ENCODE data around the gene OPCML.

The OPCML gene

DNA sequence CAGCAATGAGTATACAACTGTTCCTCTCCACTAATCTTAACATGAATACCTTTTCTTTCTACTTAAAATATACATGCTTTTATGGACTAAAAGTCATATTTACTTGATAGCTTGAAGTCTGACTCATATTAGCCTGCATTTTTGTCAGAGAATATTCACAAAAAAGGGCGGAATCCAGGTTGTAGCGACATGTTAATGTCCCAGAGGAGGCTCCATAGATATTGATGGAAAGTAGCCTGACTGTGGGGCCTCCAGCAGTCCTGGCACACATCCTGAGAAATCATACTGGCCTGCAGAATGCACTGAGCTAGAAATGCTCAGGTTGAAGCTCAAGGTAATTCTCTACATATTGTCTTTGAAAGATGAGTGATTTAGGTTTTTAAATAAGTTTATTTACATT is 1110.7 kb downstream of the OPCML start:
- no peak overlapping the region for H3K4me2 ChIP-seq (ENCODE audit: low read depth, low read length, poor library complexity, severe bottlenecking)
- no peak overlapping the region for H2AFZ ChIP-seq (ENCODE audit: low read length)
- no peaks in the 10 kb centered on the region for H3K9me2 ChIP-seq (replicated peaks; ENCODE audit: low read depth, low read length)
- no peaks in the 10 kb centered on the region for H3K9me3 ChIP-seq (ENCODE audit: insufficient read depth, low read depth, low read length)
- H3K4me1 ChIP-seq (ENCODE audit: insufficient read depth, low read length, poor library complexity, severe bottlenecking) = no peaks in the 10 kb centered on the region
- H3K36me3 ChIP-seq (ENCODE audit: insufficient read depth, low read length) = no peaks in the 10 kb centered on the region
- no peak overlapping the region for H3K9ac ChIP-seq (ENCODE audit: low read depth, low read length, poor library complexity, severe bottlenecking)
- H3K27me3 ChIP-seq (ENCODE audit: insufficient read depth, low read length, poor library complexity, severe bottlenecking) = no peaks in the 10 kb centered on the region
- no peaks in the 10 kb centered on the region for H4K20me1 ChIP-seq (ENCODE audit: insufficient read depth, low read length, poor library complexity, severe bottlenecking)
- H3K4me3 ChIP-seq (ENCODE audit: low read length, poor library complexity, severe bottlenecking) = no peak overlapping the region
- no peaks in the 10 kb centered on the region for H3K79me2 ChIP-seq (ENCODE audit: insufficient read depth, low read length)
- TF ChIP-seq, protein P1, sequence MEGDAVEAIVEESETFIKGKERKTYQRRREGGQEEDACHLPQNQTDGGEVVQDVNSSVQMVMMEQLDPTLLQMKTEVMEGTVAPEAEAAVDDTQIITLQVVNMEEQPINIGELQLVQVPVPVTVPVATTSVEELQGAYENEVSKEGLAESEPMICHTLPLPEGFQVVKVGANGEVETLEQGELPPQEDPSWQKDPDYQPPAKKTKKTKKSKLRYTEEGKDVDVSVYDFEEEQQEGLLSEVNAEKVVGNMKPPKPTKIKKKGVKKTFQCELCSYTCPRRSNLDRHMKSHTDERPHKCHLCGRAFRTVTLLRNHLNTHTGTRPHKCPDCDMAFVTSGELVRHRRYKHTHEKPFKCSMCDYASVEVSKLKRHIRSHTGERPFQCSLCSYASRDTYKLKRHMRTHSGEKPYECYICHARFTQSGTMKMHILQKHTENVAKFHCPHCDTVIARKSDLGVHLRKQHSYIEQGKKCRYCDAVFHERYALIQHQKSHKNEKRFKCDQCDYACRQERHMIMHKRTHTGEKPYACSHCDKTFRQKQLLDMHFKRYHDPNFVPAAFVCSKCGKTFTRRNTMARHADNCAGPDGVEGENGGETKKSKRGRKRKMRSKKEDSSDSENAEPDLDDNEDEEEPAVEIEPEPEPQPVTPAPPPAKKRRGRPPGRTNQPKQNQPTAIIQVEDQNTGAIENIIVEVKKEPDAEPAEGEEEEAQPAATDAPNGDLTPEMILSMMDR (conservative IDR thresholded peaks at IDR 0.05; ENCODE audit: low read length) = no peak
- TF ChIP-seq EZH2phosphoT487 (IDR thresholded peaks at IDR 0.05; ENCODE audit: borderline replicate concordance) = no peak
- H3F3A ChIP-seq (ENCODE audit: low read depth) = no peaks in the 10 kb centered on the region

DNA sequence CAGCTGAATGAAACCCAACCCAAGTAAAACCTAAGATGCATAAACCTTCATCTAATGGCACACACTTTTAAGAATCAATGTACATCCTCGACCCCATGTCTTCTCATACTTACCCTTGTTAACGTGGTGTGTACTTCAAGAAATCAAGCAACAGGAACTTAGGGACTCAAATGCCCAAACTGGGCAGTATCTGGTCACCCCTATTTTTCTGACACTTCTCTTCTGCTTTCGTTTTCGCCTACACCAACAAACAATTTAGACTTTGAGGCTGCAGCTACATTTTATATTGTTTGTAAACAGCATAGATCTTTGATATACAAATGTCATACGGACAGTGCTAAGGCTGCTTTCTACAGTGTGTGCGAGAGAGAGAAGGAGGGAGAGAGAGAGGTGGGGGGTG is 1117.8 kb downstream of the OPCML start:
- Histone ChIP-seq H3K27me3 (ENCODE audit: insufficient read depth, low read length, poor library complexity, severe bottlenecking) (no peaks in the 10 kb centered on the region), H3K4me1 (ENCODE audit: insufficient read depth, low read length, poor library complexity, severe bottlenecking) (no peaks in the 10 kb centered on the region), H3K4me3 (ENCODE audit: low read length, poor library complexity, severe bottlenecking) (no peak overlapping the region), H3F3A (ENCODE audit: low read depth) (no peaks in the 10 kb centered on the region), H3K79me2 (ENCODE audit: insufficient read depth, low read length) (no peaks in the 10 kb centered on the region), H3K9ac (ENCODE audit: low read depth, low read length, poor library complexity, severe bottlenecking) (no peak overlapping the region), H4K20me1 (ENCODE audit: insufficient read depth, low read length, poor library complexity, severe bottlenecking) (no peaks in the 10 kb centered on the region), H3K9me3 (ENCODE audit: insufficient read depth, low read depth, low read length) (no peaks in the 10 kb centered on the region), H2AFZ (ENCODE audit: low read length) (no peak overlapping the region), H3K36me3 (ENCODE audit: insufficient read depth, low read length) (no peaks in the 10 kb centered on the region), H3K4me2 (ENCODE audit: low read depth, low read length, poor library complexity, severe bottlenecking) (no peak overlapping the region), H3K9me2 (replicated peaks; ENCODE audit: low read depth, low read length) (no peaks in the 10 kb centered on the region)
- TF ChIP-seq, protein P1 (conservative IDR thresholded peaks at IDR 0.05; ENCODE audit: low read length) = no peak
- TF ChIP-seq EZH2phosphoT487 (IDR thresholded peaks at IDR 0.05; ENCODE audit: borderline replicate concordance) = no peak

DNA sequence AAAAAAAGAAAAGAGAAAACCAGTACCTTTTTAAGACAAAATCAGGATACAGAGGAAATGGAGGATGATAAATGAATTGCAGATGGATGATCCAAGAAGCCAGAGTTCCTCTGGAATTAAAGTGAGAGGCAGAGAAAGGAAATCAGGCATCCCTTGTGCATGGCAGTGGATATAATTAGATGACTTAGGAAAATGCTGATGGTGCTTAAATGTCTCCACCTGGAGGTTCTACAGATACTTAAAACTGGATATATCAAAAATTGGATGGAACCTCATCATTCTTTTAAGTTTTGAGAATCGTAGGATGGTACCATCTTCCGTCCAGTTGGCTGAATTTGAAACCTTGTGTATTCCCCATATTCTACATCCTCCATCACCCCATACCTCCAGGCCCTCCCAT is 1121.9 kb downstream of the OPCML start:
- Histone ChIP-seq H2AFZ (ENCODE audit: low read length) (no peak overlapping the region), H3K4me1 (ENCODE audit: insufficient read depth, low read length, poor library complexity, severe bottlenecking) (no peaks in the 10 kb centered on the region), H3K9ac (ENCODE audit: low read depth, low read length, poor library complexity, severe bottlenecking) (no peak overlapping the region), H3K36me3 (ENCODE audit: insufficient read depth, low read length) (no peaks in the 10 kb centered on the region), H3K9me3 (ENCODE audit: insufficient read depth, low read depth, low read length) (no peaks in the 10 kb centered on the region), H3K27me3 (ENCODE audit: insufficient read depth, low read length, poor library complexity, severe bottlenecking) (no peaks in the 10 kb centered on the region), H3K4me2 (ENCODE audit: low read depth, low read length, poor library complexity, severe bottlenecking) (no peak overlapping the region), H3K4me3 (ENCODE audit: low read length, poor library complexity, severe bottlenecking) (no peak overlapping the region), H3K9me2 (replicated peaks; ENCODE audit: low read depth, low read length) (no peaks in the 10 kb centered on the region), H4K20me1 (ENCODE audit: insufficient read depth, low read length, poor library complexity, severe bottlenecking) (no peaks in the 10 kb centered on the region), H3K79me2 (ENCODE audit: insufficient read depth, low read length) (no peaks in the 10 kb centered on the region), H3F3A (ENCODE audit: low read depth) (no peaks in the 10 kb centered on the region)
- TF ChIP-seq, protein P1 (conservative IDR thresholded peaks at IDR 0.05; ENCODE audit: low read length) = no peak
- no peak for TF ChIP-seq EZH2phosphoT487 (IDR thresholded peaks at IDR 0.05; ENCODE audit: borderline replicate concordance)
